IPS-18a (cell line): ENCODE data around the gene POU6F2.

Experiments
- H3K27ac ChIP-seq: one replicate; pipeline ENCODE4 v1.5.1; 2013; ENCODE audit warnings: low read length
- H3K27me3 ChIP-seq: one replicate; pipeline ENCODE4 v1.6.1; 2013; ENCODE audit warnings: mild to moderate bottlenecking, low read length; ENCODE audit not compliant: control insufficient read depth, insufficient read depth
- H3K36me3 ChIP-seq: one replicate; pipeline ENCODE4 v1.6.1; 2013; ENCODE audit warnings: low read depth, low read length; ENCODE audit not compliant: control insufficient read depth
- H3K4me1 ChIP-seq: one replicate; pipeline ENCODE4 v1.6.1; 2013; ENCODE audit warnings: low read depth, low read length; ENCODE audit not compliant: control insufficient read depth
- H3K4me3 ChIP-seq: one replicate; pipeline ENCODE4 v1.5.1; 2013; ENCODE audit warnings: low read length
- H3K9ac ChIP-seq: one replicate; pipeline ENCODE4 v1.6.1; 2013; ENCODE audit warnings: mild to moderate bottlenecking, low read length, moderate library complexity
- H3K9me3 ChIP-seq: one replicate; pipeline ENCODE4 v1.6.1; 2013; ENCODE audit warnings: low read depth, low read length; ENCODE audit not compliant: control insufficient read depth

Gene POU6F2

GRCh38 chr7:39461263-39461820 is 483.6 kb downstream of the POU6F2 start:
- H3K27me3 ChIP-seq: no peaks in the 10 kb centered on the region
- H3K4me1 ChIP-seq: peaks cover 25% of the 10 kb centered on the region
- no peak overlapping the region for H3K9ac ChIP-seq
- no peak overlapping the region for H3K4me3 ChIP-seq
- no peak overlapping the region for H3K27ac ChIP-seq
- H3K36me3 ChIP-seq: no peaks in the 10 kb centered on the region
- no peaks in the 10 kb centered on the region for H3K9me3 ChIP-seq

- no peaks in the 10 kb centered on the region for H3K9me3 ChIP-seq
- no peak overlapping the region for H3K4me3 ChIP-seq
- H3K4me1 ChIP-seq: peaks cover 25% of the 10 kb centered on the region
- no peaks in the 10 kb centered on the region for H3K36me3 ChIP-seq
- no peaks in the 10 kb centered on the region for H3K27me3 ChIP-seq
- no peak overlapping the region for H3K27ac ChIP-seq
- H3K9ac ChIP-seq: no peak overlapping the region
Measured at GRCh38 chr7:39463252-39463651, 485.5 kb downstream of the POU6F2 start.

- H3K9me3 ChIP-seq: no peaks in the 10 kb centered on the region
- peaks cover 25% of the 10 kb centered on the region for H3K4me1 ChIP-seq
- H3K27me3 ChIP-seq: no peaks in the 10 kb centered on the region
- H3K4me3 ChIP-seq: no peak overlapping the region
- H3K9ac ChIP-seq: no peak overlapping the region
- H3K27ac ChIP-seq: no peak overlapping the region
- no peaks in the 10 kb centered on the region for H3K36me3 ChIP-seq
Measured at GRCh38 chr7:39464350-39465054, 486.8 kb downstream of the POU6F2 start.

- Histone ChIP-seq H3K27ac (peak overlapping the region; percentile 30), H3K36me3 (no peaks in the 10 kb centered on the region), H3K4me1 (peaks cover 25% of the 10 kb centered on the region), H3K9ac (peak overlapping the region; percentile 29), H3K27me3 (no peaks in the 10 kb centered on the region), H3K4me3 (peak overlapping the region; percentile 31), H3K9me3 (no peaks in the 10 kb centered on the region)
Measured at GRCh38 chr7:39465055-39465929, 487.6 kb downstream of the POU6F2 start.

DNA sequence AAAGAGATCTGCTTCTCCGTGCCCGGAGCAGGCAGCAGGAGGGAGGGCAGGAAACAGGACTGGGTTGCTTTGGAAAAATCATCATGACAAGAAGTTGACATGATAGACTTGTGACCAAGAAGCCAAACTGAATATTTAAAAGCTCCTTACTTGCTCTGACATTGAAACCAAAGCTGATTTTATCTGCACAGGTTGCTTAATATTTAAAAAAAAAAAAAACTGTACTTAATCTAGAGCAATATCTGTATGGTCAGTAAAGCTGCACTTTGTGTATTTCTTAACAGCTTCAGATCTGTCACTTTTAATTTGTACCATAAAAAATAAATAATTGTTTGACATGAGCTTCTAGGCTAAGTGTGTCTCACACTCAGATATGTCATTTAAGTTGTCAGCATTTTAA is 490.6 kb downstream of the POU6F2 start:
- H3K4me1 ChIP-seq: peaks cover 5% of the 10 kb centered on the region
- H3K4me3 ChIP-seq: no peak overlapping the region
- no peak overlapping the region for H3K9ac ChIP-seq
- no peaks in the 10 kb centered on the region for H3K27me3 ChIP-seq
- H3K9me3 ChIP-seq: no peaks in the 10 kb centered on the region
- H3K36me3 ChIP-seq: no peaks in the 10 kb centered on the region
- H3K27ac ChIP-seq: no peak overlapping the region

- Histone ChIP-seq H3K4me1 (peaks cover 5% of the 10 kb centered on the region), H3K9ac (no peak overlapping the region), H3K27me3 (no peaks in the 10 kb centered on the region), H3K27ac (no peak overlapping the region), H3K9me3 (no peaks in the 10 kb centered on the region), H3K4me3 (no peak overlapping the region), H3K36me3 (no peaks in the 10 kb centered on the region)
Measured at GRCh38 chr7:39468808-39469374, 491.2 kb downstream of the POU6F2 start.

- no peaks in the 10 kb centered on the region for H3K36me3 ChIP-seq
- no peaks in the 10 kb centered on the region for H3K4me1 ChIP-seq
- no peak overlapping the region for H3K27ac ChIP-seq
- H3K27me3 ChIP-seq: no peaks in the 10 kb centered on the region
- H3K9me3 ChIP-seq: no peaks in the 10 kb centered on the region
- no peak overlapping the region for H3K4me3 ChIP-seq
- H3K9ac ChIP-seq: no peak overlapping the region
Measured at GRCh38 chr7:39480901-39481300, 503.2 kb downstream of the POU6F2 start.

DNA sequence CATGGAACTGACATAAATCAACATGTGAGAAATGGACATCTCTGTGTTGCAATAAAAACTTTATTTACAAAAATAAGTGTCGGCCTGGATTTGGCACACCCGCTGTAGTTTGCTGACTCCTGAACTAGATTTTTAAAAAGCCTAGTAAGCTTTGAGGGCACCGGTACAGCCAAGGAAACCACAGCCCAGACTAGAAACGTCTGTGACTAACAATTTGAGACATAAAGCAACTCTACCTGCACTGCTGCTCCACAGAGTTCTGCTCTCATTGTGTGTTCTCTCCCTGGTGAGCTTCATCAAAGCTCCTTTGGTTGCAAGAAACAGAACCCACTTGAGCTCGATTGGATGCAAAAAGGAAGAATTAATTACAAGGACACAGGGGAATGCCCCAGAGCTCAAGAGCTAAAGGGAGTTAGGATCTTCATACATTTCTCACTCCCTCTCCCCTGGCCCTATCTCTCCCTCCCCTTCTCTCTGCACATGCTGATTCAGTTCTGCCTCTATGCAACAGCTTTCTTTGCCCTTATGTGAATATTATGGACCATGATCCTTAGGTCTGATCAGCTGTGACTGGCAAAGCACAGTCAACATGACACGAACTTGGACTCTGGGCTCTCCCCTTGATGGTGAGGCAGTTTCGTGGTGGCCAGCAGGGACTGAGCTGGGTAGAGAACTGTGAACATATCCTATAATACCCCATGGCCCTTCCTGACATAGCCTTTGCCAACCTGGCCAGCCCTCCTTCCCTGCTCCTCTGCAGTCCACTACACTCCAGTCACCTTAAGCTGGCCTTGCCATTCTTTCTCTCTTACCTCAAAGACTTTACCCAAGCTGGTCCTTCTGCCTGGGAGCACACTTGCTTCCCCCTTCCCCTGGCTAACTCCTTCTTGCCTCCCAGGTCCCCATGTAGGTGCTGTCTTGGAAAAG is 511.0 kb downstream of the POU6F2 start:
- Histone ChIP-seq H3K27ac (no peak overlapping the region), H3K9me3 (no peaks in the 10 kb centered on the region), H3K4me1 (no peaks in the 10 kb centered on the region), H3K9ac (no peak overlapping the region), H3K4me3 (no peak overlapping the region), H3K36me3 (no peaks in the 10 kb centered on the region), H3K27me3 (no peaks in the 10 kb centered on the region)

DNA sequence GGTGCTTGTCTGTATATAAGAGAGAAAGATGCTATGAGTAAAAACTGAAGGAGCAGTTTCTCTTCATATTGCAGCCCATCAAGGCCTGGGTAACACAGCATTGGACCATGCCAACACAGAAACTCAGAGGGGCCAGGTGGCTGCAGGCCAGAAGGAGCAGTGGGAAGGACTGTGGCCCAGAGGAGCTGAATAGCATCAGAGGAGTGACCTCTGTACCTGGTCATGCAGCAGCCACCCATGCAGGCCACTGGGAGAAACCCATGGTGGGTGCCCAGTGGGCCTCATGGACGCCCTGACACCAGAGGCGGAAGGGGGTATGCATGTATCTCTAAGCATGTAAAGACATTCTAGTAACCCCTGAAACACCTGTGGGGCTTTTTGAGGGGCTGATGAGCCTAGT is 512.6 kb downstream of the POU6F2 start:
- no peaks in the 10 kb centered on the region for H3K4me1 ChIP-seq
- H3K9ac ChIP-seq: no peak overlapping the region
- H3K4me3 ChIP-seq: no peak overlapping the region
- H3K36me3 ChIP-seq: no peaks in the 10 kb centered on the region
- no peak overlapping the region for H3K27ac ChIP-seq
- no peaks in the 10 kb centered on the region for H3K9me3 ChIP-seq
- H3K27me3 ChIP-seq: no peaks in the 10 kb centered on the region

DNA sequence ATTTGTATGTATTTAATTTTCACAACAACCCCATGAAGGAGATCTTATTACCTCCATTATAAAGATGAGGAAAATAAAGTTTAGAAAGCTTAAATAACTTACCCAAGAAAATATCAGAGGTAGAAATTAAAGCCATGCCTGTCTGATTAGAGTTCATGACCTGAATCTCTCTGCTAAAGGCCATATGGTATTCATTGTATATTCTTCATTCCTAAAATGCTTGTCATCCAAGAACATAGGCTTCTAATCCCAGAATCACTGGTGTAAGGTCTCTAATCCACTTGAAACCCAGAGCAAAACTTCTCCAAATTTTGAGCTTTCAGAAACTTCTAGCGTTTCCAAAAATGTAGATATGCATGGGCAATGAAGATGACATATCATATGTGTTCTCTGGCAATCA is 516.2 kb downstream of the POU6F2 start:
- Histone ChIP-seq H3K4me3 (no peak overlapping the region), H3K4me1 (no peaks in the 10 kb centered on the region), H3K27me3 (no peaks in the 10 kb centered on the region), H3K9me3 (no peaks in the 10 kb centered on the region), H3K36me3 (no peaks in the 10 kb centered on the region), H3K9ac (no peak overlapping the region), H3K27ac (no peak overlapping the region)

DNA sequence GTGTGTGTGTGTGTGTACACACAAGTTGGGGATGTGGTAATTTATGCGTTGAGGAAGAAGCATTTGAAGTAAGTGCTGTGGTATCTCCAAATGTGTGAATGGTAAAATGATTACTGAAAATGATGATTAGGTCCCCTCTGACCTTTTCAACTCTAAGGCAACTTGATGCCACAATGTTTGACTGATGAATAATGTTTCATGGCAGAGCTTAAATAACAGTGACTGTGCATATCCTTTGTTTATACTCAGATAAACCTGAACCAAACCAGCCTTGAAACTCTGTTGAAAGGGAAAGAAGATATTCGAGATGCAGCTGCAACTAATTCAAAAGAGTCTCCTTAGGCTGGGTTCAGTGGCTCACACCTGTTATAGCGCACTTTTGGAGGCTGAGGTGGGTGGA is 523.6 kb downstream of the POU6F2 start:
- Histone ChIP-seq H3K27me3 (no peaks in the 10 kb centered on the region), H3K4me3 (no peak overlapping the region), H3K9me3 (no peaks in the 10 kb centered on the region), H3K4me1 (no peaks in the 10 kb centered on the region), H3K9ac (no peak overlapping the region), H3K27ac (no peak overlapping the region), H3K36me3 (no peaks in the 10 kb centered on the region)
